ENCODE results near the gene CEL.

GRCh38 chr9:133115604-133116345 is 54.0 kb downstream of the CEL start:
- TF ChIP-seq, protein P1, sequence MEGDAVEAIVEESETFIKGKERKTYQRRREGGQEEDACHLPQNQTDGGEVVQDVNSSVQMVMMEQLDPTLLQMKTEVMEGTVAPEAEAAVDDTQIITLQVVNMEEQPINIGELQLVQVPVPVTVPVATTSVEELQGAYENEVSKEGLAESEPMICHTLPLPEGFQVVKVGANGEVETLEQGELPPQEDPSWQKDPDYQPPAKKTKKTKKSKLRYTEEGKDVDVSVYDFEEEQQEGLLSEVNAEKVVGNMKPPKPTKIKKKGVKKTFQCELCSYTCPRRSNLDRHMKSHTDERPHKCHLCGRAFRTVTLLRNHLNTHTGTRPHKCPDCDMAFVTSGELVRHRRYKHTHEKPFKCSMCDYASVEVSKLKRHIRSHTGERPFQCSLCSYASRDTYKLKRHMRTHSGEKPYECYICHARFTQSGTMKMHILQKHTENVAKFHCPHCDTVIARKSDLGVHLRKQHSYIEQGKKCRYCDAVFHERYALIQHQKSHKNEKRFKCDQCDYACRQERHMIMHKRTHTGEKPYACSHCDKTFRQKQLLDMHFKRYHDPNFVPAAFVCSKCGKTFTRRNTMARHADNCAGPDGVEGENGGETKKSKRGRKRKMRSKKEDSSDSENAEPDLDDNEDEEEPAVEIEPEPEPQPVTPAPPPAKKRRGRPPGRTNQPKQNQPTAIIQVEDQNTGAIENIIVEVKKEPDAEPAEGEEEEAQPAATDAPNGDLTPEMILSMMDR (IDR thresholded peaks at IDR 0.05): no peak
- no peak for TF ChIP-seq POLR2A (IDR thresholded peaks at IDR 0.05)
